OCI-LY3 (cell line): ENCODE results near the gene ACAD9.
"Not testable (repeated sequence)": the region's sequence is repeated elsewhere in the genome, so short reads cannot be mapped to it uniquely, and the experiment has no call there.

Experiments used
- EZH2phosphoT487 ChIP-seq: fragments of 200-600 bp; shearing (Covaris generic); IDR thresholded peaks from 2 replicates; pipeline ENCODE4 v1.6.1; 2018; ENCODE audit warnings: antibody characterized with exemption, mixed run types, low read depth
- TF ChIP-seq, protein P1 (sequence below): fragments of 200-600, 300-600 bp; sonication (generic); IDR thresholded peaks from 2 replicates; pipeline ENCODE4 v1.5.1; 2014; ENCODE audit warnings: antibody characterized with exemption, low read length, low read depth

DNA sequence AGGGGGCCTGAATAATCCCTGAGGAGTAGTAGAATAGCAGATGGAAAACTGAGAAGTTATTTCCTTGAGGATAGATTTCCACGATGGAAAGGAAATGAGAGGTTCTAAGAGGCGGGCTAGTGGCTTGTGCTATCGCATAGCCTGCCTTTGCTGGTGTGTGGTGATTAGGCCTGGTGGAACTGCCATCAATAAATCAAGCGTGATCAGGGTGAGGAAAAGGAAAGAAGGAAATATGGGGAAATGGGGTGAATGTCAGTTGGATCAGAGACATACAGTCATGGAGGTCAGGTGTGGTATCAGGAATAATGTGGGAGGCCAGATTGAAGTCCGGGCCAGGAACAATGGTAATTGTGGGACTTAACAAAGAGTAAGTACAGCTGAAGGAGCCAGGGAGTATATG is 48.7 kb upstream of the ACAD9 start:
- TF ChIP-seq, protein P1, sequence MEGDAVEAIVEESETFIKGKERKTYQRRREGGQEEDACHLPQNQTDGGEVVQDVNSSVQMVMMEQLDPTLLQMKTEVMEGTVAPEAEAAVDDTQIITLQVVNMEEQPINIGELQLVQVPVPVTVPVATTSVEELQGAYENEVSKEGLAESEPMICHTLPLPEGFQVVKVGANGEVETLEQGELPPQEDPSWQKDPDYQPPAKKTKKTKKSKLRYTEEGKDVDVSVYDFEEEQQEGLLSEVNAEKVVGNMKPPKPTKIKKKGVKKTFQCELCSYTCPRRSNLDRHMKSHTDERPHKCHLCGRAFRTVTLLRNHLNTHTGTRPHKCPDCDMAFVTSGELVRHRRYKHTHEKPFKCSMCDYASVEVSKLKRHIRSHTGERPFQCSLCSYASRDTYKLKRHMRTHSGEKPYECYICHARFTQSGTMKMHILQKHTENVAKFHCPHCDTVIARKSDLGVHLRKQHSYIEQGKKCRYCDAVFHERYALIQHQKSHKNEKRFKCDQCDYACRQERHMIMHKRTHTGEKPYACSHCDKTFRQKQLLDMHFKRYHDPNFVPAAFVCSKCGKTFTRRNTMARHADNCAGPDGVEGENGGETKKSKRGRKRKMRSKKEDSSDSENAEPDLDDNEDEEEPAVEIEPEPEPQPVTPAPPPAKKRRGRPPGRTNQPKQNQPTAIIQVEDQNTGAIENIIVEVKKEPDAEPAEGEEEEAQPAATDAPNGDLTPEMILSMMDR = not testable (repeated sequence)
- not testable (repeated sequence) for TF ChIP-seq EZH2phosphoT487
